NK-92 (cell line): ENCODE data around the gene RELL1.

Experiments
- DNase-seq: peaks from one replicate; lab custom pipeline; 2025; ENCODE audit not compliant: unreplicated experiment; lab: John Stamatoyannopoulos, UW

The RELL1 gene

GRCh38 chr4:37686373-37687193 lies at the start of gene RELL1:
Gene RELL1 (minus strand): TSS chr4:37686376. CDS start chr4:37686287, 89 bp downstream.
- DNase-seq = peak; percentile 80

GRCh38 chr4:37735578-37735977 lies 49.4 kb upstream of the RELL1 start:
- no peak for DNase-seq

GRCh38 chr4:37734989-37735388 lies 48.8 kb upstream of the RELL1 start:
- DNase-seq = no peak

GRCh38 chr4:37733240-37733867 lies 47.2 kb upstream of the RELL1 start:
- DNase-seq = no peak

- no peak for DNase-seq
These were observed 46.5 kb upstream of the RELL1 start for GRCh38 chr4:37732526-37733186.

GRCh38 chr4:37729649-37730004 lies 43.5 kb upstream of the RELL1 start:
- DNase-seq = no peak

- DNase-seq = no peak
These were observed 41.9 kb upstream of the RELL1 start for GRCh38 chr4:37728064-37728463.

GRCh38 chr4:37727635-37728034 lies 41.5 kb upstream of the RELL1 start:
- DNase-seq = no peak

- no peak for DNase-seq
These were observed 40.5 kb upstream of the RELL1 start for GRCh38 chr4:37726666-37727065.

- DNase-seq = no peak
These were observed 39.5 kb upstream of the RELL1 start for GRCh38 chr4:37725718-37726117.

GRCh38 chr4:37723067-37723466 lies 36.9 kb upstream of the RELL1 start:
- DNase-seq = no peak

GRCh38 chr4:37721995-37722638 lies 35.9 kb upstream of the RELL1 start:
- no peak for DNase-seq

GRCh38 chr4:37719021-37719420 lies 32.8 kb upstream of the RELL1 start:
- DNase-seq = no peak

GRCh38 chr4:37717576-37717975 lies 31.4 kb upstream of the RELL1 start:
- DNase-seq = no peak

GRCh38 chr4:37715889-37716402 lies 29.8 kb upstream of the RELL1 start:
- DNase-seq = no peak

- DNase-seq = no peak
These were observed 24.3 kb upstream of the RELL1 start for GRCh38 chr4:37710491-37710890.

GRCh38 chr4:37706032-37706431 lies 19.9 kb upstream of the RELL1 start:
- no peak for DNase-seq

- DNase-seq = no peak
These were observed 19.4 kb upstream of the RELL1 start for GRCh38 chr4:37705571-37705970.

GRCh38 chr4:37699868-37700481 lies 13.8 kb upstream of the RELL1 start:
- DNase-seq = no peak

- DNase-seq = no peak
These were observed 11.4 kb upstream of the RELL1 start for GRCh38 chr4:37697566-37697965.
